Activated CD4-positive, alpha-beta T cell treated with anti-CD3 and anti-CD28 coated beads for 36 hours (primary cell): ENCODE measurements around the gene LIMS1. TPM values are rescaled to one million over a fixed set of nuclear protein-coding genes. Genes with fewer than 3 reads are reported as not detected.

Experiments
- ATAC-seq: fragments of 200-7000 bp; cut with Tn5 transposase; one replicate; pipeline ENCODE4 v1.10.0; 2021; ENCODE audit warnings: mild to moderate bottlenecking, moderate library complexity
- CTCF ChIA-PET: fragments of 350-600 bp; sonication (Branson Sonifier 250); formaldehyde crosslinking; loops from one replicate; lab custom pipeline; 2021; ENCODE audit warnings: antibody characterized with exemption; lab: Charles Lee
- POLR2A ChIA-PET: fragments of 350-600 bp; sonication (Branson Sonifier 250); formaldehyde crosslinking; loops from one replicate; lab custom pipeline; 2021; ENCODE audit warnings: antibody characterized with exemption, inconsistent platforms; lab: Charles Lee
- DNase-seq: peaks from one replicate; pipeline ENCODE4 v3.0.0-alpha.2; 2020
- H3K27ac Mint-ChIP-seq: one replicate; pipeline ENCODE4 v1.8.0; 2021; ENCODE audit warnings: mixed read lengths
- H3K27me3 Mint-ChIP-seq: one replicate; pipeline ENCODE4 v1.8.0; 2021; ENCODE audit warnings: mixed read lengths
- H3K36me3 Mint-ChIP-seq: one replicate; pipeline ENCODE4 v1.8.0; 2021; ENCODE audit warnings: low read depth, mixed read lengths
- H3K4me1 Mint-ChIP-seq: one replicate; pipeline ENCODE4 v1.8.0; 2021; ENCODE audit warnings: mixed read lengths
- H3K4me3 Mint-ChIP-seq: one replicate; pipeline ENCODE4 v1.8.0; 2021; ENCODE audit warnings: mild to moderate bottlenecking, moderate library complexity, mixed read lengths
- H3K9me3 Mint-ChIP-seq: one replicate; pipeline ENCODE4 v1.8.0; 2021; ENCODE audit warnings: low read depth, mixed read lengths
- intact Hi-C, 2 experiments: fragments of 100-400 bp; cut with DNase I in 1 of 2; cut with micrococcal nuclease in 1 of 2; formaldehyde crosslinking; loops; one replicate each; pipeline versions ENCODE4 v1.14.2 to v1.15.1; 2022 to 2024; cut with DNase I, micrococcal nuclease
- total RNA-seq, 2 experiments: library from RNA; stranded (reverse); gene quantifications; one replicate each; pipeline ENCODE4 v1.2.3, GENCODE V29; 2021

LIMS1 gene
- total RNA-seq, 2 experiments from 2014 or later: 47.5 to 70.3 TPM

DNA sequence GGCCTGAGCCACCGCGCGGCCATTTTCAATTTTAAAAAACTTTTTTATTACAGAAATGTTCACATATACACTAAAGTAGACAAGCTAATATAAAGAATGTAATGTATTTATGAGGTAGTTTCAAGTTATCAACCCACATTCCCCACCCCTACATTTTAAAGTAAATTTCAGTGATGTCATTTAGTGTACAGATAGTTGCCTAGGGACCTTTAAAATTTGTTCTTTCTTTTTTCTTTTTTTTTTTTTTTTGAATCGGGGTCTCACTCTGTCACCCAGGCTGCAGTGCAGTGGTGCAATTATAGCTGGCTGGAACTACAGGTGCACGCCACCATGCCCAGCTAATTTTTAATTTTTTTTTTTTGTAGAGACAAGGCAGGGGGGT is 2.6 kb upstream of the LIMS1 start:
- no peak overlapping the region for H3K27ac Mint-ChIP-seq
- H3K4me3 Mint-ChIP-seq: peak overlapping the region; percentile 69
- H3K4me1 Mint-ChIP-seq: peaks cover 31% of the 10 kb centered on the region
- H3K9me3 Mint-ChIP-seq: no peaks in the 10 kb centered on the region
- ATAC-seq (no peak), DNase-seq (no peak)
- ChIA-PET POLR2A (interaction anchor here (0.7 kb wide), 2 partner anchors 56 to 607 kb away, joined by 4 to 5 read pairs; no protein-coding TSS in a partner anchor), CTCF (interaction anchor here (0.6 to 1.2 kb wide), 3 partner anchors 31 to 52 kb away, joined by 3 to 4 read pairs (median 3); no protein-coding TSS in a partner anchor)
- H3K36me3 Mint-ChIP-seq: peaks cover 4% of the 10 kb centered on the region
- no peaks in the 10 kb centered on the region for H3K27me3 Mint-ChIP-seq
- intact Hi-C loops: loop anchor here in 1 of 2 experiments (5.0 kb wide), 1 partner anchor 91 kb away; no protein-coding TSS in a partner anchor

DNA sequence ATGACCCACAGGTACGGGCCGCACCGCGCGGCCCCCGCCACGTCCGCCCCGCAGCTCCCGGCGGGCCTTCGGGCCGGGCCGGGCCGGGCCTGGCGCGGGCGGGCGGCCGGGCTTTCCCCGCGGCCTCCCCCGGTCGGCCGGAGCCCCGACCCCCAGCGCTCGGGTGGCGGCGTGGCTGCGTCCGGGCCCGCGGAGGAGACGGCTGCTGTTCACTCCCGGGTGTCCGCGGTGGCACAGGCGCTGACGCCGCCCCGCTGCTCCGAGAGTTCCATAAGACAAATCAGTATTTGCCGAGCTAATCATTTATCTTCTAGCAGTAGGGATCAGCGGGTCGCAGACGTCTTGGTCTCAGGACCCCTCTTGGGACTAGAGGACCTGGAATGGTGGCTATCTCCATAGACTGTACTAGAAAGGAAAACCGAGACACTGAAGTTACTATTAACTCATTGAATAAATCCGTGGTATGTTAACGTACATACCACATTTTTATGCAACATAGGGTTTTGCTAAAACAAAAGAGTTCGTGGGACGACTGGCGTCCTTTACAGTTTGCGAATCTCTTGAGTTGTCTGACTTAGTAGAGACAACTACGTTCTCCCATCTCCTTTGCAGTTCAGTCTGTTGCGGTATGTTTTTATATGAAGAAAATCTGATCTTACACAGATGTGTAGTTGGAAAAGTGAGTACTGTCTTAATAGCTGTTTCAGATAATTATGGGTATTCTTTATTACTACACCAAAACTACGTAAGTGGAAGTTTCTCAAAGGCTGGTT is 500 bp downstream of the LIMS1 start:
- Mint-ChIP-seq H3K4me1 (peaks cover 44% of the 10 kb centered on the region), H3K36me3 (peaks cover 8% of the 10 kb centered on the region), H3K27me3 (no peaks in the 10 kb centered on the region), H3K4me3 (peak overlapping the region; percentile 89), H3K9me3 (no peaks in the 10 kb centered on the region), H3K27ac (peak overlapping the region; percentile 81)
- peak; percentile 27 for ATAC-seq
- intact Hi-C loops: loop anchor here (1.0 to 5.0 kb wide), 6 partner anchors 46 to 252 kb away; partner anchors contain the start of genes GCC2 (in 2 of the 2), CCDC138 (in 1 of the 2) and RANBP2 (in 1 of the 2)
- ChIA-PET POLR2A (interaction anchor here (0.6 kb wide), 1 partner anchor 18 kb away, joined by 3 read pairs; no protein-coding TSS in a partner anchor), CTCF (interaction anchor here (0.8 to 1.4 kb wide), 7 partner anchors 37 to 101 kb away, joined by 3 to 5 read pairs (median 3); partner anchors contain the start of gene GCC2)
- peak; percentile 62 for DNase-seq

DNA sequence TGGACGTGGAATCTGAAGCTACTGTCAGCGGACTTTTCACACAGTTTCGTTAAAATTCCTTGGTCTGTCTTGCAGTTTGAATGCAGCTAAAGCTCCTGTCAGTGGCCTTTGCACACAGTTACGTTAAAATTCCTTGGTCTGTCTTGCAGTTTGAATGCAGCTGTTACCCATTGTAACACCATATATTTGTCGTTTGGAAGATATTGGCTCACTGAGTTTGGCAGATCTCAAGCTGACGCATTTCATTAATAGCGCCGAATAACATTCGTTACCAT is 1.0 kb downstream of the LIMS1 start:
- no peak for DNase-seq
- H3K9me3 Mint-ChIP-seq: no peaks in the 10 kb centered on the region
- intact Hi-C loops: loop anchor here in 1 of 2 experiments (2.0 kb wide), 1 partner anchor 46 kb away; no protein-coding TSS in a partner anchor
- no peaks in the 10 kb centered on the region for H3K27me3 Mint-ChIP-seq
- peak overlapping the region; percentile 89 for H3K4me3 Mint-ChIP-seq
- peak overlapping the region; percentile 81 for H3K27ac Mint-ChIP-seq
- H3K36me3 Mint-ChIP-seq: peaks cover 8% of the 10 kb centered on the region
- POLR2A ChIA-PET: interaction anchor here (0.6 kb wide), 1 partner anchor 17 kb away, joined by 3 read pairs; no protein-coding TSS in a partner anchor
- H3K4me1 Mint-ChIP-seq: peaks cover 43% of the 10 kb centered on the region
- ATAC-seq: no peak
- CTCF ChIA-PET: interaction anchor here (0.8 to 1.4 kb wide), 7 partner anchors 37 to 101 kb away, joined by 3 to 5 read pairs (median 3); partner anchors contain the start of gene GCC2

DNA sequence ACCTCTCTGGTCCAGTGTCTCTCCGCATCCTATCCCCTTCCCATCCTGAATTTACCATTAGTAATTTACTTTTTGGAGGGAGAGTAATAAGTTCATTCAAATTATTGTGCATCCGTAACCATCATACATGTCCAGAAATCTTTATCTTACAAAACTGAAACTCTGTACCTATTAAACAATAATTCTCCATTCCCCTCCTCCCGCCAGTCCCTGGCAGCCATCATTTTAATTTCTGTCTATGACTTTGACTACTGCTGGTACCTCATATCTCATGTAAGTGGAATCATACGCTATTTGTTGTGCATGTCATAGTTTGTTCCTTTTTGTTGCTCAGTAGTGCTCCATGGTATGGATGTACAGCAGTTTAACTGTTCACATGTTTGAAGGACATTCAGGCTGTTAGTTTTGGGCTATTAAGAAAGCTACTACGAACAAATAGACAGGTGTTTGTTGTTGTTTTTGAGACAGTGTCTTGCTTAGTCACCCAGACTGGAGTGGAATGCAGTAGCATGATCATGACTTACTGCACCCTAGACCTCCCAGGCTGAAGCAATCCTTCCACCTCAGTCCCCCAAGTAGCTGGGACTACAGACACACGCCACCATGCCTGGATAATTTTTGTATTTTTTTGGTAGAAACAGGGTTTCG is 2.0 kb downstream of the LIMS1 start:
- DNase-seq (no peak), ATAC-seq (no peak)
- no peaks in the 10 kb centered on the region for H3K27me3 Mint-ChIP-seq
- no peak overlapping the region for H3K27ac Mint-ChIP-seq
- intact Hi-C loops: no loop called here
- peaks cover 34% of the 10 kb centered on the region for H3K4me1 Mint-ChIP-seq
- POLR2A ChIA-PET: interaction anchor here (0.6 kb wide), 1 partner anchor 58 kb away, joined by 3 read pairs; no protein-coding TSS in a partner anchor
- H3K9me3 Mint-ChIP-seq: no peaks in the 10 kb centered on the region
- peak overlapping the region; percentile 89 for H3K4me3 Mint-ChIP-seq
- peaks cover 8% of the 10 kb centered on the region for H3K36me3 Mint-ChIP-seq
- CTCF ChIA-PET: interaction anchor here (1.3 to 1.4 kb wide), 4 partner anchors 48 to 88 kb away, joined by 3 to 4 read pairs (median 4); partner anchors contain the start of gene GCC2

DNA sequence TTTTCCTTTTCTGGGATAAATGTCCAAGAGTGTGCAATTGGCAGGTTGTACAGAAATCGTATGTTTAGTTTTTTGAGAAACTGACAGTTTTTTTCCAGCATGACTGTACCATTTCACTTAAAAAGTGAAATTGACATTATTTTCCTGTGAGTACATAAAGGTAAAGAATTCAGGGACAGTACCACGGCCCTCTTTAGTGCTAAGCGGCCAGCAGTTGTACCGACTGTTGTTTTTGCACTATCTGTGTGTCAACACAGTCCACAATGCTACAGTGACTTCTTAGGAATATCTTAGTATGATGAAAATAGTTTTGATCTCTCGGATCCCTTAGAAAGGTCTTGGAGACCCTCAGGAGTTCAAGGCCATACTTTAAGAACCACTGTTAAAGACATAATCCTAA is 2.6 kb downstream of the LIMS1 start:
- no peaks in the 10 kb centered on the region for H3K9me3 Mint-ChIP-seq
- peaks cover 33% of the 10 kb centered on the region for H3K4me1 Mint-ChIP-seq
- DNase-seq (no peak), ATAC-seq (no peak)
- CTCF ChIA-PET: no interaction called here
- intact Hi-C loops: no loop called here
- no peak overlapping the region for H3K4me3 Mint-ChIP-seq
- H3K27ac Mint-ChIP-seq: no peak overlapping the region
- POLR2A ChIA-PET: no interaction called here
- H3K27me3 Mint-ChIP-seq: no peaks in the 10 kb centered on the region
- peaks cover 8% of the 10 kb centered on the region for H3K36me3 Mint-ChIP-seq

DNA sequence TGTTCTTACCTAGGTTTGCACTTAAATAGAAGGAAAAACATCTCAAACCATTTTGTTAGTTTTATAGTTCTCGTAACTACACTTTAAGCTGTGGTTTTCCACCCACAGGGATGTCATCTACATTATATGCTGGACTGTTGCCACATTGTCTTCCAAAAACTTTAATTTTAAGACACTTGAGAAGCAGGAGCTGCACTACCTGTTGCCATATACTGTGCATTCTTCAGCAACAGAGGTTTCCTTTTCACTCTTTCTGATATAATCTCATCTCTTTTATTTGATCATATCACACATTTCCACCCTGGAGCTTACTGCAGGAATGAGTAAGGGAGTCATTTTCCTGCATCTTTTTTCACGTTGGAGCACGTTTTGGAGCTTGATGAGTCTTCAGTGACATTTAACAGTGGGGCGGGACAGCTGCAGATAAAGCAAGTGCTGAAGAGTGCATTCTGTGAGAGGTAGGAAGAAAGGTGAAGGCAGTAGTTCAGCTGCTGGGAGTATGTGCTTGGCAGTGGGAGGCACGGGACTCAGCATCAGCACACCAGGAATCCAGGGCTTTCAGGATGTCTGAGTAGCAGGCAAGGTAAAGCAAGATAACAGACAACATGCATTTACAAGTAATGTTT is 3.8 kb downstream of the LIMS1 start:
- intact Hi-C loops: no loop called here
- H3K27ac Mint-ChIP-seq: no peak overlapping the region
- H3K9me3 Mint-ChIP-seq: no peaks in the 10 kb centered on the region
- peaks cover 34% of the 10 kb centered on the region for H3K4me1 Mint-ChIP-seq
- ChIA-PET POLR2A (no interaction called here), CTCF (interaction anchor here (0.6 kb wide), 1 partner anchor 48 kb away, joined by 3 read pairs; no protein-coding TSS in a partner anchor)
- ATAC-seq (no peak), DNase-seq (no peak)
- peaks cover 10% of the 10 kb centered on the region for H3K36me3 Mint-ChIP-seq
- H3K27me3 Mint-ChIP-seq: no peaks in the 10 kb centered on the region
- H3K4me3 Mint-ChIP-seq: no peak overlapping the region

DNA sequence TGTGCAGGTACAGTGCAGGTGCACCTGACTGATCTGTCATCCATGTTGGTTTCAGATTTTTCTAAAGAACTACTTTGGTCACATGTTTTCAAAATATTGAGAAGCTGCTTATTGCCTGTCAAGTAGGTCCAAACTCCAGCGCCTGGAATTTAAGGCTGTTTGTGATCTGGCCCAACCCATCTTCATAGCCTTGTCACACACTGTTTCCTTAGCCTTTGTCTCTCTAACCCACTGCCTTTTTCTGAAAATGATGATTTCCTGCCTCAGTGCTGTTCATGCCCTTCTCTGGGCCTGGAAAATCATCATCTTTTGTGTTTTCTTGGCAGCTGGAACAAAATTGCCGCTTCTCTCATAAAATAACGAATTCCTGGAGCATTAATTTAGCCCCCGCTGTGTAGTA is 7.2 kb downstream of the LIMS1 start:
- Mint-ChIP-seq H3K27me3 (no peaks in the 10 kb centered on the region), H3K27ac (no peak overlapping the region), H3K9me3 (no peaks in the 10 kb centered on the region), H3K36me3 (peaks cover 6% of the 10 kb centered on the region), H3K4me1 (peaks cover 20% of the 10 kb centered on the region), H3K4me3 (no peak overlapping the region)
- no peak for ATAC-seq
- ChIA-PET CTCF (interaction anchor here (1.1 to 1.8 kb wide), 3 partner anchors 19 to 43 kb away, joined by 3 to 4 read pairs (median 4); no protein-coding TSS in a partner anchor), POLR2A (no interaction called here)
- no peak for DNase-seq
- intact Hi-C loops: no loop called here

DNA sequence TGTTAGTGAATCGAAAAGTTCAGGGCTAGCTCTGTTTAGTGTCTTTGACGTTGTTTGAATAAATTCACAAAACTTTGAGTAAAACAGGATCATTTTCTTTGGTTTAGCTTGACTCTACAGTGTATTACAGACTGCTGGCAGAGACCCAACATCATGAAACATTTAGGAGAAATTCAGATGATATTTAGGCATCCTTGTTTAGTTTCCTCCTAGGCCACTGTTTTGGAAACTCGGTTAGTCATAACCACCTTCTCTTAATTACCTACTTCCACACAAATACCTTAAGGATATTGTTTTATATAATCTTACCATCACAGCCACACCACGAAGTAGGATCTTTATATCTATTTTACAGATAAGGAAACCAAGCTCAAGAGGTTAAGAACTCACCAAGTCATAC is 7.8 kb downstream of the LIMS1 start:
- CTCF ChIA-PET: interaction anchor here (1.2 to 1.8 kb wide), 2 partner anchors 38 to 42 kb away, joined by 4 read pairs; no protein-coding TSS in a partner anchor
- H3K4me1 Mint-ChIP-seq: peaks cover 19% of the 10 kb centered on the region
- DNase-seq (no peak), ATAC-seq (no peak)
- H3K36me3 Mint-ChIP-seq: peaks cover 6% of the 10 kb centered on the region
- POLR2A ChIA-PET: no interaction called here
- no peaks in the 10 kb centered on the region for H3K27me3 Mint-ChIP-seq
- H3K27ac Mint-ChIP-seq: peak overlapping the region; percentile 10
- no peaks in the 10 kb centered on the region for H3K9me3 Mint-ChIP-seq
- H3K4me3 Mint-ChIP-seq: no peak overlapping the region
- intact Hi-C loops: no loop called here

DNA sequence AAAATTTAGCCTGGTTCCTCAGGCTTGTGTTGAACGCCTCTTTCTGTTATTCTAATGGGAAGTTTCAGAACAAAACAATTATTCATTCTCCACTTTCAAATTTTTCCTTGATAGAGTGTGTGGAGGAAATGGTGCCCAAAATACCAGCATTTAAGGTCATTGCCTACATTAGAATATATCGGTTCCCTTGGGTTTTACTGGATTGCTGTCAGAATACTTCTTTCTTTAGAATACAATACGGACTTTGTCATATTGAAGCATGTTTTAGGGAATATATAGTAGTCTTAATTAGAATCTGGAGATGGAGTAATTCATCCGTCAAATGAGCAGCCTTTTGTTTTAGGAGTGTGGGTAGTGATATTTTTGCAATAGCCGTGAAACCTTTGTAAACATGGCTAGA is 13.3 kb downstream of the LIMS1 start:
- no peak overlapping the region for H3K4me3 Mint-ChIP-seq
- no peaks in the 10 kb centered on the region for H3K9me3 Mint-ChIP-seq
- intact Hi-C loops: no loop called here
- ChIA-PET POLR2A (no interaction called here), CTCF (no interaction called here)
- DNase-seq (no peak), ATAC-seq (no peak)
- no peaks in the 10 kb centered on the region for H3K36me3 Mint-ChIP-seq
- peaks cover 6% of the 10 kb centered on the region for H3K4me1 Mint-ChIP-seq
- no peak overlapping the region for H3K27ac Mint-ChIP-seq
- no peaks in the 10 kb centered on the region for H3K27me3 Mint-ChIP-seq

DNA sequence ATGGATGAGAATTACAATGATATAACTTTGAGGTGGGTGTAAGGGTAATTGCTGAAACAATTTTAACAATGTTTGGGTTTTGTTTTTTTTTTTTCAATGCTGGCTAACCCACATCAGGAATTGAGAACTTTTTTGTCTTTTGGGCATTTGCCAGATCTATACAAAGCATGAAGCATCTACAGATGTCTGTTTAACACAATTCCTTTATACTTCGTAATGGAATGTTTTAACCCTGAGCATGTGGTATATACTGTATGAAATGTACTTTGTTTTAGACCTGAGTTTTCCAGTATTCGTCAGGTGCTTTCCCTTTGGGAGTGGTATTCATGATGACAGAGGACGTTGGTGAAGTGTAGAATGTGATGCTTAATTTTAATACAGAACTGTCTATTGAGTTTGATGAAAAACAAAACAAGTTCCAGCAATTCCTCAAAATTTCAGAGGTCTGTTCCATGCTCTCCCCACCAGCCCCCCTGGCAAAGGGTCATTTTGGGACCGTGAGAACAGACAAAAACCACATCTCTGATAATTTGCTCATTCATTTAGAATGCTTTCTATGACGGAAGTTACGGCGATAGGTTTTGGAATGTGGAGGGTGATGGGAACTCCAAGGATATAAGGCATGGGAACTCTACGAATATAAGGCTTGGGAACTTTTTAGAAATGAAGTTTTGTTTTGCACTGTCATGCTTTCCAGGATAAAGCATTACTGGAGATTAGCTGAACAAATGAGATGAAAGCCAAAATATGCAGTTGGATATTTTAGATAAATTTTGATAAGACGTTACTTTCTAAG is 14.1 kb downstream of the LIMS1 start:
- DNase-seq (no peak), ATAC-seq (no peak)
- H3K9me3 Mint-ChIP-seq: no peaks in the 10 kb centered on the region
- intact Hi-C loops: no loop called here
- H3K27ac Mint-ChIP-seq: no peak overlapping the region
- H3K27me3 Mint-ChIP-seq: no peaks in the 10 kb centered on the region
- no peaks in the 10 kb centered on the region for H3K36me3 Mint-ChIP-seq
- ChIA-PET CTCF (interaction anchor here (1.7 kb wide), 1 partner anchor 36 kb away, joined by 4 read pairs; no protein-coding TSS in a partner anchor), POLR2A (no interaction called here)
- peaks cover 6% of the 10 kb centered on the region for H3K4me1 Mint-ChIP-seq
- no peak overlapping the region for H3K4me3 Mint-ChIP-seq
